ENCODE measurements around the gene HOXB4.

The HOXB4 gene

GRCh38 chr17:48544349-48545021 lies 33.7 kb downstream of the HOXB4 start:
- no peak for TF ChIP-seq CTCF (IDR thresholded peaks at IDR 0.05; ENCODE audit: low read depth, low read length)
- H3K4me3 ChIP-seq (ENCODE audit: low read depth, low read length), result peak overlapping the region; percentile 96

- TF ChIP-seq CTCF (IDR thresholded peaks at IDR 0.05; ENCODE audit: low read depth, low read length), result no peak
- H3K4me3 ChIP-seq (ENCODE audit: low read depth, low read length), result peak overlapping the region; percentile 96
These were observed 34.2 kb downstream of the HOXB4 start for GRCh38 chr17:48543854-48544348.

GRCh38 chr17:48543107-48543853 lies 34.9 kb downstream of the HOXB4 start:
- no peak; the same call in 1 of the 2 replicates for TF ChIP-seq CTCF (IDR thresholded peaks at IDR 0.05; ENCODE audit: low read depth, low read length)
- peak overlapping the region; percentile 96 for H3K4me3 ChIP-seq (ENCODE audit: low read depth, low read length)

GRCh38 chr17:48542698-48543106 lies 35.4 kb downstream of the HOXB4 start:
- H3K4me3 ChIP-seq (ENCODE audit: low read depth, low read length), result peak overlapping the region; percentile 96
- no peak for TF ChIP-seq CTCF (IDR thresholded peaks at IDR 0.05; ENCODE audit: low read depth, low read length)

GRCh38 chr17:48542114-48542656 lies 36.0 kb downstream of the HOXB4 start:
- peak overlapping the region; percentile 96 for H3K4me3 ChIP-seq (ENCODE audit: low read depth, low read length)
- no peak for TF ChIP-seq CTCF (IDR thresholded peaks at IDR 0.05; ENCODE audit: low read depth, low read length)

- H3K4me3 ChIP-seq (ENCODE audit: low read depth, low read length), result peak overlapping the region; percentile 96
- TF ChIP-seq CTCF (IDR thresholded peaks at IDR 0.05; ENCODE audit: low read depth, low read length), result no peak
These were observed 36.5 kb downstream of the HOXB4 start for GRCh38 chr17:48541577-48542113.
